Brain microvascular endothelial cell (primary cell): Measurements from ENCODE around the gene HDAC9.

ENCODE experiments used
- DNase-seq: peaks from one replicate; pipeline ENCODE4 v3.0.0-alpha.2; 2020
- H3K27ac ChIP-seq: fragments of 250-450 bp; sonication (Bioruptor Pico); 2 replicates; pipeline ENCODE4 v1.5.1; 2020; ENCODE audit warnings: mild to moderate bottlenecking, moderate library complexity
- H3K27me3 ChIP-seq: fragments of 250-450 bp; sonication (Bioruptor Pico); replicated peaks from 2 replicates; pipeline ENCODE4 v1.5.1; 2020; ENCODE audit warnings: mild to moderate bottlenecking
- H3K36me3 ChIP-seq: fragments of 250-450 bp; sonication (Bioruptor Pico); replicated peaks from 2 replicates; pipeline ENCODE4 v1.5.1; 2020; ENCODE audit warnings: mild to moderate bottlenecking
- H3K4me3 ChIP-seq: 2 replicates; pipeline ENCODE4 v1.5.1; 2011; ENCODE audit warnings: low read depth, mild to moderate bottlenecking, control low read depth, low read length, moderate library complexity
- CTCF ChIP-seq: IDR thresholded peaks from 2 replicates; pipeline ENCODE4 v1.5.1; 2011; ENCODE audit warnings: low read depth, mild to moderate bottlenecking, moderate library complexity, low read length, control low read depth, inconsistent platforms; ENCODE audit errors: missing control alignments
- in situ Hi-C: cut with HindIII; loops from 2 replicates; pipeline ENCODE4 v1.10.0; 2017; ENCODE audit warnings: low sequenced_read_pairs, low pct_ligation_motif_present

HDAC9 gene

DNA sequence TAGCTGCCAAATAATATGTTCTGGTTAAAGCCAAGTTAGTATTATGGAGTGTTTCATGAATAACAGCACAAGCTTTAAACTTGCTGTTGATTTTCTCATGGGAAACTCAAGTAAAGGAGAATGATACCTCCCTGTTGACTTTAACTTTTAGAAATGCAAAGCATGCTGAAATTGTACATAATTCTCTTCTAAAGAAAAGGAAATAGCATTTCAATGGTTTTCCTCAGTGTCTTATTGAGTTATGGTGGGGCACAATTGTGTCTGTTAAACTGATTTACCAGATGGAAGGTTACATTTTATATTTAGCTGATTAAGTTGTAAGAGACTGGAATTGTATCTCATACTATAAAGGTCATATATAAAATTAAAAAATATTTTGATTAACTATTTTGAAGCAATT lies 119.3 kb downstream of the HDAC9 start:
- no peak for TF ChIP-seq CTCF
- in situ Hi-C loops: no loop called here

GRCh38 chr7:18619311-18619710 lies 123.8 kb downstream of the HDAC9 start:
- no peak overlapping the region for H3K4me3 ChIP-seq

More for the DNA sequence above, 119.3 kb downstream of the HDAC9 start:
- no peaks in the 10 kb centered on the region for H3K36me3 ChIP-seq
- H3K4me3 ChIP-seq: no peak overlapping the region
- DNase-seq: no peak
- H3K27ac ChIP-seq: no peak overlapping the region
- no peaks in the 10 kb centered on the region for H3K27me3 ChIP-seq

DNA sequence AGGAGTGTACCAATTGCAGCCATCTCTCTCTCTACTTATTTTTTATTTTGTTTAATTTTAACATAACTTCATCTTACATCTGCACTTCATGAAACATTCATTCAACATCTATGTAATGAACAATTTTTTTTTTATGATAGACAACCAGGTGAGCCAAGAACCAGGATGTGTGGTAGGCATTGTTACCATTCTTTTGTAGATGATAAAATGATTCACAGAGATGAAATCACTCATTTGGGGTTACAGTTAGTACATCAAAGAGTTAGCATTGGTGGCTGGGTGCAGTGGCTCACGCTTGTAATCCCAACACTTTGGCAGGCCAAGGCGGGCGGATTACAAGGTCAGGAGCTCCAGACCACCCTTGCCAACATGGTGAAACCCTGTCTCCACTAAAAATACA lies 127.8 kb downstream of the HDAC9 start:
- in situ Hi-C loops: no loop called here
- no peak for TF ChIP-seq CTCF
- no peak for DNase-seq
- Histone ChIP-seq H3K27ac (no peak overlapping the region), H3K27me3 (no peaks in the 10 kb centered on the region), H3K4me3 (no peak overlapping the region), H3K36me3 (no peaks in the 10 kb centered on the region)

More at GRCh38 chr7:18619311-18619710, 123.8 kb downstream of the HDAC9 start:
- Histone ChIP-seq H3K27me3 (no peaks in the 10 kb centered on the region), H3K27ac (no peak overlapping the region), H3K36me3 (no peaks in the 10 kb centered on the region)
- TF ChIP-seq CTCF: no peak
- no peak for DNase-seq
- in situ Hi-C loops: no loop called here

- in situ Hi-C loops: no loop called here
- H3K4me3 ChIP-seq: no peak overlapping the region
- no peaks in the 10 kb centered on the region for H3K27me3 ChIP-seq
- no peaks in the 10 kb centered on the region for H3K36me3 ChIP-seq
- DNase-seq: no peak
- no peak overlapping the region for H3K27ac ChIP-seq
- no peak for TF ChIP-seq CTCF
Measured at GRCh38 chr7:18624459-18624858, 128.9 kb downstream of the HDAC9 start.

- no peak for DNase-seq
- Histone ChIP-seq H3K27me3 (no peaks in the 10 kb centered on the region), H3K27ac (no peak overlapping the region), H3K36me3 (no peaks in the 10 kb centered on the region), H3K4me3 (no peak overlapping the region)
- in situ Hi-C loops: no loop called here
- TF ChIP-seq CTCF: no peak
Measured at GRCh38 chr7:18626086-18626485, 130.5 kb downstream of the HDAC9 start.

GRCh38 chr7:18626717-18627116 lies 131.2 kb downstream of the HDAC9 start:
- no peak for DNase-seq
- no peaks in the 10 kb centered on the region for H3K36me3 ChIP-seq
- H3K27ac ChIP-seq: no peak overlapping the region
- no peak for TF ChIP-seq CTCF
- H3K4me3 ChIP-seq: no peak overlapping the region
- in situ Hi-C loops: no loop called here
- no peaks in the 10 kb centered on the region for H3K27me3 ChIP-seq
